HUES64 (cell line): ENCODE results near the gene RCAN1.
"Not testable (repeated sequence)": the region's sequence is repeated elsewhere in the genome, so short reads cannot be mapped to it uniquely, and the experiment has no call there.

ENCODE experiments used
- H3K27ac ChIP-seq: 2 replicates; pipeline ENCODE4 v1.7.0; 2013; ENCODE audit warnings: low read depth, low read length, inconsistent platforms
- H3K27me3 ChIP-seq: 2 replicates; pipeline ENCODE4 v1.6.1; 2013; ENCODE audit warnings: mild to moderate bottlenecking, low read length; ENCODE audit not compliant: insufficient read depth
- H3K36me3 ChIP-seq: 2 replicates; pipeline ENCODE4 v1.6.1; 2013; ENCODE audit warnings: mild to moderate bottlenecking, low read length; ENCODE audit not compliant: insufficient read depth
- H3K4me1 ChIP-seq: 2 replicates; pipeline ENCODE4 v1.6.1; 2013; ENCODE audit warnings: mild to moderate bottlenecking, low read length, moderate library complexity; ENCODE audit not compliant: insufficient read depth
- H3K4me3 ChIP-seq: 2 replicates; pipeline ENCODE4 v1.5.1; 2013; ENCODE audit warnings: mild to moderate bottlenecking, low read length, moderate library complexity
- H3K9ac ChIP-seq: 2 replicates; pipeline ENCODE4 v1.6.1; 2013; ENCODE audit warnings: mild to moderate bottlenecking, low read depth, low read length
- H3K9me3 ChIP-seq: 2 replicates; pipeline ENCODE4 v1.6.1; 2013; ENCODE audit warnings: low read depth, low read length; ENCODE audit not compliant: insufficient read depth
- WGBS: fragments of 150-250, 120-280 bp; methylation state at CpG from one replicate; pipeline ENCODE4 v1.1.7; 2013; ENCODE audit warnings: missing lambda C conversion rate; 5-methylcytosine and 5-hydroxymethylcytosine counted together

RCAN1 gene

GRCh38 chr21:34580181-34580700 lies 34.7 kb downstream of the RCAN1 start:
- Histone ChIP-seq H3K27me3 (no peaks in the 10 kb centered on the region), H3K4me1 (no peaks in the 10 kb centered on the region), H3K27ac (no peak overlapping the region), H3K4me3 (no peak overlapping the region), H3K9ac (no peak overlapping the region), H3K9me3 (no peaks in the 10 kb centered on the region), H3K36me3 (no peaks in the 10 kb centered on the region)
- 93% methylated on average over 9 of the region's 9 CpGs for WGBS

GRCh38 chr21:34579411-34579810 lies 35.5 kb downstream of the RCAN1 start:
- Histone ChIP-seq H3K27ac (no peak overlapping the region), H3K27me3 (no peaks in the 10 kb centered on the region), H3K9me3 (no peaks in the 10 kb centered on the region), H3K36me3 (no peaks in the 10 kb centered on the region), H3K4me3 (no peak overlapping the region), H3K9ac (no peak overlapping the region), H3K4me1 (no peaks in the 10 kb centered on the region)
- WGBS, result 100% methylated on average over 1 of the region's 1 CpG

DNA sequence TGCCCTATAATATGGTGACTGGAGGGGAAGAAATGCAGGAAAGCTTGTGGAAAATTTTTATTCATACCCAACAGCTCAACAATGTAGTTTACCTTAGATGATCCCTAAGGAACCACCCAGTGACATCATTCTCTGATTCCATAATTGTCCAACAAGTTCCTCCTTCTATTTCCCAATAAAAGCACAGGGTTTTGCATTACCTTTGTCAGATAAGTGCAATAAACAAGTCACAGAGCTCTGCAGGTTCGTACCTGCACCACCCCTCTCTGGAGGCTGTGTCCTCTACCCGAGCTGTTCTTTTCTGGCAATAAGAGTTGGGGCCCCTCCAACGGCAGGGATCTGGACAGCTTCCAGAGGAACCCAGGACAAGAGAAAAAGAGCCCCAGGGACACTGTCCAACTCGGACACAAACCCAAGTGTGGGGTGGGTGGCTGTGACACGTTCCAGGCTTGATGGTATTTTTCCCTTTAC lies 38.8 kb downstream of the RCAN1 start:
- Histone ChIP-seq H3K27ac (no peak overlapping the region), H3K27me3 (no peaks in the 10 kb centered on the region), H3K9ac (no peak overlapping the region), H3K9me3 (no peaks in the 10 kb centered on the region), H3K36me3 (no peaks in the 10 kb centered on the region), H3K4me3 (no peak overlapping the region), H3K4me1 (no peaks in the 10 kb centered on the region)
- 91% methylated on average over 5 of the region's 5 CpGs for WGBS

- Histone ChIP-seq H3K9me3 (no peaks in the 10 kb centered on the region), H3K27me3 (no peaks in the 10 kb centered on the region), H3K4me3 (no peak overlapping the region), H3K4me1 (no peaks in the 10 kb centered on the region), H3K9ac (no peak overlapping the region), H3K27ac (no peak overlapping the region), H3K36me3 (no peaks in the 10 kb centered on the region)
- WGBS, result 95% methylated on average over 24 of the region's 24 CpGs
Measured at GRCh38 chr21:34574601-34575529, 40.0 kb downstream of the RCAN1 start.

GRCh38 chr21:34571994-34572393 lies 42.9 kb downstream of the RCAN1 start:
- no peaks in the 10 kb centered on the region for H3K36me3 ChIP-seq
- no peaks in the 10 kb centered on the region for H3K27me3 ChIP-seq
- H3K27ac ChIP-seq, result no peak overlapping the region
- no peaks in the 10 kb centered on the region for H3K9me3 ChIP-seq
- no peaks in the 10 kb centered on the region for H3K4me1 ChIP-seq
- no peak overlapping the region for H3K4me3 ChIP-seq
- 88% methylated on average over 7 of the region's 7 CpGs for WGBS
- no peak overlapping the region for H3K9ac ChIP-seq

- no peaks in the 10 kb centered on the region for H3K9me3 ChIP-seq
- H3K27me3 ChIP-seq, result no peaks in the 10 kb centered on the region
- H3K36me3 ChIP-seq, result no peaks in the 10 kb centered on the region
- WGBS, result 91% methylated on average over 3 of the region's 3 CpGs
- H3K27ac ChIP-seq, result no peak overlapping the region
- H3K9ac ChIP-seq, result no peak overlapping the region
- no peak overlapping the region for H3K4me3 ChIP-seq
- no peaks in the 10 kb centered on the region for H3K4me1 ChIP-seq
Measured at GRCh38 chr21:34570313-34570712, 44.6 kb downstream of the RCAN1 start.

DNA sequence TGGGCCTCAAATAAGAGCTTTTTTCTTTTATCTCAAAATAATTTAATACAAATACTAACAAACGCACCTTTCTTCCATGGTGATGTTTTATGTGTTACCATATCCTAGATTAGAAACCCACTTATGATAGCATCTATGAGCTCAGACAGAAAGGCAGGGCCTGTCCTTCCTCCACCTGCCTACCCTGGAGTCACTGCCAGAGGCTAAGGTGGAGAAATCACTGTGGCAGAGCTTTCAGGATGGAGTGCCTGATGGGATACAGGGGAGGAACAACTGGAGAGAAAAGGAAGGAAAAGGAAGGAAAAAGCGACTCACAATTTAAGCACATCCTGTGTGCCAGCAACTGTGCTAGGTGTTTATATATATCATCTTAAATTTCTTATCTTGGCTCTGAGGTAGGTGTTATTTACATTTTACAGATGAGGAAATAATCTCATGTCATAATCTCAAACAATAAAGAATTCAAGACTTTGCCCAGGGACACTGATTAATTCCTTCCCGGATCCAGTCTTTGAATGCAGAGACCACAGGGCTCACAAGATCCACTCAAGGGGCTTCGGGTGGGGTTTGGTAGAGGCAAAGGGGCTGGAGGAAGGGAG lies 45.4 kb downstream of the RCAN1 start:
- H3K9me3 ChIP-seq, result no peaks in the 10 kb centered on the region
- no peaks in the 10 kb centered on the region for H3K4me1 ChIP-seq
- 99% methylated on average over 3 of the region's 4 CpGs for WGBS
- H3K27ac ChIP-seq, result no peak overlapping the region
- no peaks in the 10 kb centered on the region for H3K27me3 ChIP-seq
- no peak overlapping the region for H3K9ac ChIP-seq
- H3K4me3 ChIP-seq, result no peak overlapping the region
- no peaks in the 10 kb centered on the region for H3K36me3 ChIP-seq

- not testable (repeated sequence) for H3K9ac ChIP-seq, H3K9me3 ChIP-seq
Measured at GRCh38 chr21:34568801-34569200, 46.1 kb downstream of the RCAN1 start.

DNA sequence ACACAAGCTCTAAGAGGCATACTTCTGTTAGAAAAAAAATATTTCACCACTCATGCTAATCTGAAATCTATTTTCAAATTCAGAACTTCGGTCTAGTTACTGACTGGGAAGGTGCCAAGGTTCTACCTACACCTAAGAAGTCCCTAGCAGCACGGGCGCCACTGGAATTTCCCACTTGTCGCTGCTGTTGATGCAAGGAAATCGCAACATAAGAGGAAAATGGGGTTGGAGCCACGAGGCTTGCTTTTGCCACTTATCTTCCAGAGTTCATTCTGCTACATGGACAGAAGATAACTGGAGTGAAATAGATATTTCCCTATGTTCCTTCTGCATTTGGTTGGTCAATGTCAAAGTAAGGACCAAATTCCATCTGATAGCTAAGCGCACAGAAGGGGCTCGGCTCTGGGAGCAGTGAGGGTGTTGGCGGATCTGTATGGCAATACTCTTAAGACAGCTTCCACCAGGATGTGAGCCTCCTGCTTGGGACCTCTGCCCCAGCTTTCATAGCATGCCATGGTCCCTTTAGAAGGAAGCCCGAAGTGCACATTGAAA lies 47.2 kb downstream of the RCAN1 start:
- H3K27ac ChIP-seq, result no peak overlapping the region
- no peaks in the 10 kb centered on the region for H3K27me3 ChIP-seq
- H3K9ac ChIP-seq, result no peak overlapping the region
- WGBS, result 96% methylated on average over 10 of the region's 10 CpGs
- no peaks in the 10 kb centered on the region for H3K9me3 ChIP-seq
- H3K36me3 ChIP-seq, result no peaks in the 10 kb centered on the region
- H3K4me3 ChIP-seq, result no peak overlapping the region
- no peaks in the 10 kb centered on the region for H3K4me1 ChIP-seq

More at GRCh38 chr21:34568801-34569200, 46.1 kb downstream of the RCAN1 start:
- not testable (repeated sequence) for H3K4me3 ChIP-seq, H3K36me3 ChIP-seq, H3K27ac ChIP-seq, H3K4me1 ChIP-seq, H3K27me3 ChIP-seq
- 91% methylated on average over 3 of the region's 4 CpGs for WGBS

GRCh38 chr21:34565238-34565637 lies 49.7 kb downstream of the RCAN1 start:
- no peak overlapping the region for H3K4me3 ChIP-seq
- H3K9ac ChIP-seq, result no peak overlapping the region
- no peaks in the 10 kb centered on the region for H3K36me3 ChIP-seq
- no peaks in the 10 kb centered on the region for H3K9me3 ChIP-seq
- no peaks in the 10 kb centered on the region for H3K27me3 ChIP-seq
- 96% methylated on average over 4 of the region's 4 CpGs for WGBS
- H3K4me1 ChIP-seq, result no peaks in the 10 kb centered on the region
- H3K27ac ChIP-seq, result no peak overlapping the region

GRCh38 chr21:34563370-34563769 lies 51.5 kb downstream of the RCAN1 start:
- not testable (repeated sequence) for H3K4me1 ChIP-seq, H3K9ac ChIP-seq, H3K4me3 ChIP-seq, H3K9me3 ChIP-seq, H3K27ac ChIP-seq, H3K36me3 ChIP-seq, H3K27me3 ChIP-seq
- 91% methylated on average over 2 of the region's 2 CpGs for WGBS
